Bronchial epithelial cell (primary cell): Measurements from ENCODE around the gene DOCK9. TPM values are rescaled to one million over a fixed set of nuclear protein-coding genes. Genes with fewer than 3 reads are reported as not detected.

Experiments
- DNase-seq: peaks from one replicate; pipeline ENCODE4 v3.0.0-alpha.2; 2010; ENCODE audit warnings: low read depth
- FAIRE-seq: peaks from 2 replicates; lab custom pipeline; 2011; peaks lifted over from hg19 to GRCh38; lab: Jason Lieb, UNC
- H3K27me3 ChIP-seq: 2 replicates; pipeline ENCODE4 v1.5.1; 2011; ENCODE audit warnings: low read length; ENCODE audit not compliant: control insufficient read depth, insufficient read depth
- H3K36me3 ChIP-seq: 2 replicates; pipeline ENCODE4 v1.5.1; 2011; ENCODE audit warnings: low read length; ENCODE audit not compliant: control insufficient read depth, insufficient read depth
- H3K4me3 ChIP-seq: 2 replicates; pipeline ENCODE4 v1.5.1; 2011; ENCODE audit warnings: mild to moderate bottlenecking, low read depth, low read length, control low read depth
- total RNA-seq: library from RNA; depleted of rRNA; stranded (reverse); fragments of >200 nt; gene quantifications from 2 replicates; pipeline ENCODE4 v1.2.1, GENCODE V29; 2014
- TF ChIP-seq, protein P1 (sequence below): IDR thresholded peaks from 2 replicates; pipeline ENCODE4 v1.5.1; 2011; ENCODE audit warnings: mild to moderate bottlenecking, moderate library complexity, low read length, control low read depth, inconsistent platforms; ENCODE audit not compliant: insufficient read depth, severe bottlenecking

DOCK9 gene
- total RNA-seq, 1 donor from 2014 or later = 72.9 TPM

- TF ChIP-seq, protein P1, sequence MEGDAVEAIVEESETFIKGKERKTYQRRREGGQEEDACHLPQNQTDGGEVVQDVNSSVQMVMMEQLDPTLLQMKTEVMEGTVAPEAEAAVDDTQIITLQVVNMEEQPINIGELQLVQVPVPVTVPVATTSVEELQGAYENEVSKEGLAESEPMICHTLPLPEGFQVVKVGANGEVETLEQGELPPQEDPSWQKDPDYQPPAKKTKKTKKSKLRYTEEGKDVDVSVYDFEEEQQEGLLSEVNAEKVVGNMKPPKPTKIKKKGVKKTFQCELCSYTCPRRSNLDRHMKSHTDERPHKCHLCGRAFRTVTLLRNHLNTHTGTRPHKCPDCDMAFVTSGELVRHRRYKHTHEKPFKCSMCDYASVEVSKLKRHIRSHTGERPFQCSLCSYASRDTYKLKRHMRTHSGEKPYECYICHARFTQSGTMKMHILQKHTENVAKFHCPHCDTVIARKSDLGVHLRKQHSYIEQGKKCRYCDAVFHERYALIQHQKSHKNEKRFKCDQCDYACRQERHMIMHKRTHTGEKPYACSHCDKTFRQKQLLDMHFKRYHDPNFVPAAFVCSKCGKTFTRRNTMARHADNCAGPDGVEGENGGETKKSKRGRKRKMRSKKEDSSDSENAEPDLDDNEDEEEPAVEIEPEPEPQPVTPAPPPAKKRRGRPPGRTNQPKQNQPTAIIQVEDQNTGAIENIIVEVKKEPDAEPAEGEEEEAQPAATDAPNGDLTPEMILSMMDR = no peak
- H3K36me3 ChIP-seq = peaks cover 3% of the 10 kb centered on the region
- DNase-seq = no peak
- no peak for FAIRE-seq
- H3K27me3 ChIP-seq = no peaks in the 10 kb centered on the region
- H3K4me3 ChIP-seq = no peak overlapping the region
Observed at GRCh38 chr13:98906746-98907502, 70.9 kb downstream of the DOCK9 start.

DNA sequence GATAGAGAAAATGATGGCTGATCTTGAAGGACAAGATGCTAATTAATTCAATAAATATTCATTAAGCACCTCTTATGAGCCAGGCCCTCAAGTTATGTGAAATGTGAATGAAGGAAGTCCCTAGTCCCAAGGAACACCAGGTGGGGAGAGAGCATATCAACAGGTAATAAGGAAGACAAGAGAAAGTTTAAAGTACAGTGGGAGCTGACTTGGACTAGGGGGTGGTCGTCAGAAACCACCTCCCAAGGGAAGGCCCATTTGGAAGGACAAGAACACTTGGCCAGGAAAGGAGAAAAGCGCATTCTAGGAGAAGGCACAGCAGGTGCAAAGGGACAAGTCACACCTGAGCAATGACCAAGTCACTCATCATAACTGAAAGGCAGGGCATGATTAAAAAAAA lies 72.7 kb downstream of the DOCK9 start:
- no peak for FAIRE-seq

GRCh38 chr13:98900442-98900841 lies 77.4 kb downstream of the DOCK9 start:
- Histone ChIP-seq H3K36me3 (peaks cover 13% of the 10 kb centered on the region), H3K4me3 (no peak overlapping the region), H3K27me3 (no peaks in the 10 kb centered on the region)
- TF ChIP-seq, protein P1 = no peak
- no peak for FAIRE-seq
- no peak for DNase-seq

More for the DNA sequence above, 72.7 kb downstream of the DOCK9 start:
- no peaks in the 10 kb centered on the region for H3K27me3 ChIP-seq
- peaks cover 6% of the 10 kb centered on the region for H3K36me3 ChIP-seq
- DNase-seq = no peak
- TF ChIP-seq, protein P1 = no peak
- no peak overlapping the region for H3K4me3 ChIP-seq

DNA sequence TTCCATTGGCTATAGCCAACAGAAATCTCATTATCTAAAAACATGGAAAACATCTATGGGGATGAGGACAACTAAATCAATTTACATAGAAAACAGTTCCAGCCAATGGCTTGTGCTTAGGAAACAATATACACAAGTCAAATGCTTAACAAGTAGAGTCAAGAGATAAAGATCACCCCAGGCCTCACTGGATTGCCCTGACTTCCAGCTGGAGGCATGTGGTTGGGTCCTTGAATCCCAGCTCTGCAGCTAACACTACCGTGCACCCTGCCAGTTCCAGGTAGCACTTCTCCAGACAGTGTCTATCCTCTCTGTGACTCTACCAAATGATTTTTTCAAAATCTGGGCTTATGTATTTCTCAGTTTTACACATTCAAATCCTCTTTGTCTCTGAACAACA lies 80.2 kb downstream of the DOCK9 start:
- H3K4me3 ChIP-seq = no peak overlapping the region
- DNase-seq = no peak
- TF ChIP-seq, protein P1 = no peak
- no peaks in the 10 kb centered on the region for H3K27me3 ChIP-seq
- FAIRE-seq = no peak
- peaks cover 14% of the 10 kb centered on the region for H3K36me3 ChIP-seq

- peaks cover 11% of the 10 kb centered on the region for H3K36me3 ChIP-seq
- no peak overlapping the region for H3K4me3 ChIP-seq
- FAIRE-seq (no peak), DNase-seq (no peak)
- no peaks in the 10 kb centered on the region for H3K27me3 ChIP-seq
- TF ChIP-seq, protein P1 = no peak
Observed at GRCh38 chr13:98896868-98897144, 81.1 kb downstream of the DOCK9 start.
